SK-N-MC (cell line): ENCODE data around the gene DDC.

Source experiments
- EZH2 ChIP-seq: fragments of 200-600 bp; sonication (generic); IDR thresholded peaks from one replicate; pipeline ENCODE4 v1.6.1; 2017; ENCODE audit warnings: antibody characterized with exemption
- POLR2AphosphoS5 ChIP-seq: IDR thresholded peaks from 2 replicates; pipeline ENCODE4 v1.6.1; 2012; ENCODE audit warnings: mild to moderate bottlenecking, low read depth, low read length, borderline replicate concordance

GRCh38 chr7:50479743-50480517, 85.3 kb downstream of the DDC start:
- TF ChIP-seq EZH2 (no peak), POLR2AphosphoS5 (no peak)
